CD4-positive, alpha-beta T cell (primary cell): ENCODE results near the gene OFD1. TPM values are rescaled to one million over a fixed set of nuclear protein-coding genes. Genes with fewer than 3 reads are reported as not detected.

Source experiments
- ATAC-seq: fragments of 200-7000 bp; cut with Tn5 transposase; one replicate; pipeline ENCODE4 v1.10.0; 2022; ENCODE audit warnings: mild to moderate bottlenecking; ENCODE audit not compliant: poor library complexity
- CTCF ChIA-PET: fragments of 350-600 bp; sonication (Branson Sonifier 250); formaldehyde crosslinking; loops from one replicate; lab custom pipeline; 2021; ENCODE audit warnings: antibody characterized with exemption, inconsistent platforms; lab: Charles Lee
- POLR2A ChIA-PET: fragments of 350-600 bp; sonication (Branson Sonifier 250); formaldehyde crosslinking; loops from one replicate; lab custom pipeline; 2021; ENCODE audit warnings: antibody characterized with exemption, inconsistent platforms; lab: Charles Lee
- DNase-seq, 14 experiments: peaks; one replicate each; pipeline ENCODE4 v3.0.0-alpha.2; 2013 to 2020; ENCODE audit warnings: mixed read lengths in 2 of 14
- H3K27ac ChIP-seq, 2 donors: one replicate each; pipeline versions ENCODE4 v1.5.1 to v1.7.0; 2013; ENCODE audit warnings: low read length in 2 of 2, low read depth in 1 of 2, mild to moderate bottlenecking in 1 of 2
- H3K27me3 ChIP-seq, 2 experiments: 1 replicate in 1 of 2; 2 replicates in 1 of 2; pipeline versions ENCODE4 v1.6.1 to v1.7.0; 2013; ENCODE audit warnings: low read length in 2 of 2, control low read depth in 1 of 2, mild to moderate bottlenecking in 1 of 2, moderate library complexity in 1 of 2; ENCODE audit not compliant: insufficient read depth in 2 of 2, control insufficient read depth in 1 of 2
- H3K36me3 ChIP-seq: one replicate; pipeline ENCODE4 v1.6.1; 2013; ENCODE audit warnings: low read length, control low read depth; ENCODE audit not compliant: insufficient read depth
- H3K4me1 ChIP-seq: one replicate; pipeline ENCODE4 v1.6.1; 2013; ENCODE audit warnings: low read length, control low read depth; ENCODE audit not compliant: insufficient read depth
- H3K4me3 ChIP-seq: one replicate; pipeline ENCODE4 v1.5.1; 2013; ENCODE audit warnings: mild to moderate bottlenecking, low read length, moderate library complexity
- H3K9me3 ChIP-seq, 2 experiments: 1 replicate in 1 of 2; 2 replicates in 1 of 2; pipeline versions ENCODE4 v1.6.1 to v1.7.0; 2013; ENCODE audit warnings: low read length in 2 of 2, mild to moderate bottlenecking in 2 of 2, control low read depth in 1 of 2, moderate library complexity in 1 of 2; ENCODE audit not compliant: control insufficient read depth in 1 of 2, insufficient read depth in 1 of 2
- H3K27ac Mint-ChIP-seq: one replicate; pipeline ENCODE4 v1.8.0; 2020; ENCODE audit warnings: mixed read lengths
- H3K27me3 Mint-ChIP-seq: one replicate; pipeline ENCODE4 v1.8.0; 2021; ENCODE audit warnings: mixed read lengths
- H3K36me3 Mint-ChIP-seq: one replicate; pipeline ENCODE4 v1.8.0; 2021; ENCODE audit warnings: low read depth, mixed read lengths
- H3K4me1 Mint-ChIP-seq: one replicate; pipeline ENCODE4 v1.8.0; 2021; ENCODE audit warnings: low read depth, mixed read lengths
- H3K4me3 Mint-ChIP-seq: one replicate; pipeline ENCODE4 v1.8.0; 2020; ENCODE audit warnings: mild to moderate bottlenecking, mixed read lengths
- H3K9me3 Mint-ChIP-seq: one replicate; pipeline ENCODE4 v1.8.0; 2020; ENCODE audit warnings: mixed read lengths
- CTCF ChIP-seq: fragments of 200-600 bp; IDR thresholded peaks from one replicate; pipeline ENCODE4 v1.8.0; 2022; ENCODE audit warnings: antibody characterized with exemption, mild to moderate bottlenecking
- intact Hi-C, 2 experiments: fragments of 100-400 bp; cut with DNase I in 1 of 2; cut with micrococcal nuclease in 1 of 2; formaldehyde crosslinking; loops; one replicate each; pipeline versions ENCODE4 v1.15.1 to v1.9.0; 2023 to 2025; cut with DNase I, micrococcal nuclease
- total RNA-seq, 174 experiments: library from RNA in 2 of 174; stranded (reverse) in 2 of 174; gene quantifications; one replicate each; pipeline ENCODE4 v1.2.3 and lab custom pipeline; 2021 to 2026

OFD1 gene
- total RNA-seq, 2 experiments from 2014 or later = 59.1 to 60.0 TPM

GRCh38 chrX:13732246-13733067 lies 2.1 kb upstream of the OFD1 start:
- H3K9me3 ChIP-seq = no peaks in the 10 kb centered on the region
- H3K27ac Mint-ChIP-seq = peak overlapping the region; percentile 100

DNA sequence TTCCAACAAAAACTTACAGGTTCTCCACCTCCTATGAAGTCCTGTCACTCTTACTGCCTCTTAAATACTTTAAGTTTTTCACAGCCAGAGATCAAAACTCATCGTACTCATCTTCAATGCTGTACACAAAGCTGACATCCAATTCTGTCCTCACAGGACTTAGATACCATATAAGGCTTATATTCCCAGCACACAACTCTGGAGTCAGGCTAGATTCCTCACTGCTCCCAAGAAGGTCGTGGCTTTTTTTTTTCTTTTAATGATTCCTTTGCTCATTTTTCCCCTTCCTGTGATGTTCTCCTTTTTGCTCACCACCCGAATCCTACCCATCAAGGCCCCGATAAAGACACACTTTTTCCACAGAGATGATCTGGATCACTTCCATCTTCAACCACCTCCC lies 1.0 kb upstream of the OFD1 start:
- peak overlapping the region; percentile 99 for H3K4me3 Mint-ChIP-seq
- no peak for ATAC-seq
- H3K27me3 ChIP-seq = no peaks in the 10 kb centered on the region
- intact Hi-C loops = loop anchor here (5.0 to 10.0 kb wide), 4 partner anchors 36 to 1601 kb away; partner anchors contain the start of genes PIGA (in 1 of the 2) and TCEANC (in 1 of the 2)
- no peak for DNase-seq
- ChIA-PET CTCF (no interaction called here), POLR2A (interaction anchor here (1.2 to 6.4 kb wide), 8 partner anchors 12 to 296 kb away, joined by 4 to 105 read pairs (median 16); partner anchors contain the start of genes GEMIN8, RAB9A and TCEANC)
- H3K4me1 ChIP-seq = peaks cover 19% of the 10 kb centered on the region
- no peaks in the 10 kb centered on the region for H3K9me3 ChIP-seq
- H3K36me3 Mint-ChIP-seq = peaks cover 72% of the 10 kb centered on the region
- no peak for TF ChIP-seq CTCF
- no peaks in the 10 kb centered on the region for H3K27me3 Mint-ChIP-seq
- peaks cover 8% of the 10 kb centered on the region for H3K36me3 ChIP-seq
- H3K9me3 Mint-ChIP-seq = no peaks in the 10 kb centered on the region
- peak overlapping the region; percentile 92 for H3K4me3 ChIP-seq
- peak overlapping the region; percentile 100 for H3K27ac Mint-ChIP-seq
- peak overlapping the region in 1 of 2 donors; percentile 99 for H3K27ac ChIP-seq
- H3K4me1 Mint-ChIP-seq = peaks cover 63% of the 10 kb centered on the region

More at GRCh38 chrX:13732246-13733067, 2.1 kb upstream of the OFD1 start:
- Mint-ChIP-seq H3K4me3 (peak overlapping the region; percentile 99), H3K27me3 (no peaks in the 10 kb centered on the region), H3K4me1 (peaks cover 70% of the 10 kb centered on the region), H3K9me3 (no peaks in the 10 kb centered on the region), H3K36me3 (peaks cover 81% of the 10 kb centered on the region)
- Histone ChIP-seq H3K4me1 (peaks cover 15% of the 10 kb centered on the region), H3K27me3 (no peaks in the 10 kb centered on the region), H3K36me3 (peaks cover 5% of the 10 kb centered on the region), H3K27ac (no peak overlapping the region), H3K4me3 (no peak overlapping the region)
- ATAC-seq (no peak), DNase-seq (no peak)
- intact Hi-C loops = loop anchor here (5.0 to 10.0 kb wide), 4 partner anchors 35 to 1602 kb away; partner anchors contain the start of genes PIGA (in 1 of the 2) and TCEANC (in 1 of the 2)
- POLR2A ChIA-PET = interaction anchor here (6.4 kb wide), 1 partner anchor 11 kb away, joined by 105 read pairs; no protein-coding TSS in a partner anchor
- no peak for TF ChIP-seq CTCF
- CTCF ChIA-PET = no interaction called here

- Mint-ChIP-seq H3K4me3 (peak overlapping the region; percentile 38), H3K9me3 (no peaks in the 10 kb centered on the region)
- POLR2A ChIA-PET = interaction anchor here (1.6 kb wide), 2 partner anchors 20 to 54 kb away, joined by 3 to 4 read pairs; no protein-coding TSS in a partner anchor
These were observed 7.1 kb downstream of the OFD1 start for GRCh38 chrX:13741695-13742094.

More at GRCh38 chrX:13741695-13742094, 7.1 kb downstream of the OFD1 start:
- Histone ChIP-seq H3K36me3 (peaks cover 43% of the 10 kb centered on the region), H3K27ac (peak overlapping the region in 1 of 2 donors; percentile 59), H3K4me1 (peaks cover 14% of the 10 kb centered on the region), H3K9me3 (no peaks in the 10 kb centered on the region), H3K4me3 (no peak overlapping the region), H3K27me3 (no peaks in the 10 kb centered on the region)
- peaks cover 66% of the 10 kb centered on the region for H3K36me3 Mint-ChIP-seq
- TF ChIP-seq CTCF = no peak
- ATAC-seq (no peak), DNase-seq (no peak)
- no peaks in the 10 kb centered on the region for H3K27me3 Mint-ChIP-seq
- peaks cover 33% of the 10 kb centered on the region for H3K4me1 Mint-ChIP-seq
- CTCF ChIA-PET = no interaction called here
- intact Hi-C loops = no loop called here
- peak overlapping the region; percentile 94 for H3K27ac Mint-ChIP-seq
